Ramos (cell line): ENCODE measurements around the gene STAT3.

Source experiments
- in situ Hi-C: fragments of 300-500 bp; cut with MboI; formaldehyde crosslinking; loops from one replicate; pipeline ENCODE4 v1.14.3; 2022; ENCODE audit warnings: low sequenced_read_pairs; ENCODE audit not compliant: unreplicated experiment

Gene STAT3

GRCh38 chr17:42285346-42286050 is 102.7 kb downstream of the STAT3 start:
- in situ Hi-C loops: no loop called here

- in situ Hi-C loops: no loop called here
These were observed 103.7 kb downstream of the STAT3 start for GRCh38 chr17:42284566-42284965.

GRCh38 chr17:42284024-42284369 is 104.2 kb downstream of the STAT3 start:
- in situ Hi-C loops: no loop called here

GRCh38 chr17:42283241-42284023 is 104.8 kb downstream of the STAT3 start:
- in situ Hi-C loops: no loop called here

- in situ Hi-C loops: no loop called here
These were observed 105.7 kb downstream of the STAT3 start for GRCh38 chr17:42282478-42283080.

GRCh38 chr17:42281571-42282096 is 106.6 kb downstream of the STAT3 start:
- in situ Hi-C loops: no loop called here

GRCh38 chr17:42279776-42280630 is 108.2 kb downstream of the STAT3 start:
- in situ Hi-C loops: no loop called here

- in situ Hi-C loops: no loop called here
These were observed 110.9 kb downstream of the STAT3 start for GRCh38 chr17:42277342-42277712.

- in situ Hi-C loops: no loop called here
These were observed 111.5 kb downstream of the STAT3 start for GRCh38 chr17:42276609-42277341.

GRCh38 chr17:42276359-42276608 is 112.0 kb downstream of the STAT3 start, which contains the start of gene STAT5B:
STAT5B (minus strand) TSS chr17:42276391; CDS start chr17:42232127, 44,264 bp downstream.
- in situ Hi-C loops: no loop called here

- in situ Hi-C loops: no loop called here
These were observed 112.5 kb downstream of the STAT3 start for GRCh38 chr17:42275527-42276358.

GRCh38 chr17:42274812-42275526 is 113.3 kb downstream of the STAT3 start:
- in situ Hi-C loops: no loop called here

GRCh38 chr17:42274253-42274542 is 114.0 kb downstream of the STAT3 start:
- in situ Hi-C loops: no loop called here

- in situ Hi-C loops: no loop called here
These were observed 114.6 kb downstream of the STAT3 start for GRCh38 chr17:42273474-42274252.

GRCh38 chr17:42272162-42272907 is 115.9 kb downstream of the STAT3 start:
- in situ Hi-C loops: no loop called here

GRCh38 chr17:42271779-42272035 is 116.5 kb downstream of the STAT3 start:
- in situ Hi-C loops: no loop called here

GRCh38 chr17:42271006-42271778 is 117.0 kb downstream of the STAT3 start:
- in situ Hi-C loops: no loop called here
